ENCODE measurements around the gene GNB4.

GRCh38 chr3:179418610-179419009 is 32.7 kb downstream of the GNB4 start:
- TF ChIP-seq CTCF (IDR thresholded peaks at IDR 0.05), result no peak
- TF ChIP-seq POLR2A (IDR thresholded peaks at IDR 0.05), result no peak
- TF ChIP-seq EP300 (IDR thresholded peaks at IDR 0.05), result no peak
